ENCODE data around the gene PCBP3. TPM values are rescaled to one million over a fixed set of nuclear protein-coding genes. Genes with fewer than 3 reads are reported as not detected.

PCBP3 gene
- total RNA-seq, 4 donors from 2014 or later: 0.99 to 7.0 (median 2.5) TPM; not detected in 1

DNA sequence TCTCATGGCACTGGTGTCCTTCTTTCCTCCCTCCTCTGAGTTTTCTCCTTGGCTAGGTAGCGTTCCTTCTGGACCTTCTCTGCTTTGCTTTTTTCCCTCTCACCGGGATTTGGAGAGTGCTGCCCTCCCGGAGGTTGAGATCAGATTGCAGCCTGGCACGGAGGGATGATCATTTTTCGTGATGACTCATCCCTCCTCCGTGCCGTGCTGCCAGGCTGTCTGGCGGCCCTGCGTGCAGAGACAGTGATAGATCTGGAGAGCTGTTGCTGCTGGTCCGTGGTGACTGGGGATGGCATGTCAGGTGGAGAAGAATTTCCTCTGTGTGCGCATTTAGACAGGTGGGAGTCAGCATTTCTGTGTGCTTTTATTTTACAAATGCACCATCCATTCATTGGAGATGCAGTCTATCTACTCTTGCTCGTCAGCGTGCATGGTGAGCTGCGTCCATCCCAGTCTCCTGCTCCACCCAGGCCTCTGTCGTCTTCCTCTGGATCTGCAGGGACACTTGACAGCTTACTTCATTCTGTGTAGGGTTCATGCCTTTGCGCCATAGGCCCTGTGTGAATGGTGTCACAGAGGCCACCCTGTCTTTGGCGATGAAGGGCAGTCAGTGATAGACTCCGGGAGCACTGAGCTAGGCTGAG is 104.4 kb downstream of the PCBP3 start:
- 30 to 45% methylated on average over 18 of the region's 18 CpGs for WGBS, 2 donors
- intact Hi-C loops (cut with DNase I; ENCODE audit: low total_unique reads): no loop called here
- DNase-seq (ENCODE audit: low spot score in 2 of 2): peak in 1 of 2 donors; percentile 80

GRCh38 chr21:45748593-45748992 is 105.1 kb downstream of the PCBP3 start:
- no peak overlapping the region for H3K4me3 ChIP-seq (ENCODE audit: low read depth, poor library complexity, severe bottlenecking)
- peak in 1 of 2 donors; percentile 82 for DNase-seq (ENCODE audit: low spot score in 2 of 2)
- TF ChIP-seq CTCF (IDR thresholded peaks at IDR 0.05) (no peak), POLR2A (IDR thresholded peaks at IDR 0.05) (no peak)
- intact Hi-C loops (cut with DNase I; ENCODE audit: low total_unique reads): no loop called here
- WGBS, 2 donors: 67 to 87% methylated on average over 6 to 7 of the region's 7 CpGs

More for the DNA sequence above, 104.4 kb downstream of the PCBP3 start:
- H3K4me3 ChIP-seq (ENCODE audit: low read depth, poor library complexity, severe bottlenecking): no peak overlapping the region
- TF ChIP-seq POLR2A (IDR thresholded peaks at IDR 0.05): no peak
- no peak for TF ChIP-seq CTCF (IDR thresholded peaks at IDR 0.05)

GRCh38 chr21:45749974-45750373 is 106.4 kb downstream of the PCBP3 start:
- WGBS, 2 donors: 84 to 88% methylated on average over 15 of the region's 15 CpGs
- intact Hi-C loops (cut with DNase I; ENCODE audit: low total_unique reads): no loop called here
- H3K4me3 ChIP-seq (ENCODE audit: low read depth, poor library complexity, severe bottlenecking): no peak overlapping the region
- TF ChIP-seq POLR2A (IDR thresholded peaks at IDR 0.05) (no peak), CTCF (IDR thresholded peaks at IDR 0.05) (no peak)
- DNase-seq (ENCODE audit: low spot score in 2 of 2): peak in 1 of 2 donors; percentile 53

- 52 to 53% methylated on average over 5 of the region's 5 CpGs for WGBS, 2 donors
- intact Hi-C loops (cut with DNase I; ENCODE audit: low total_unique reads): no loop called here
- DNase-seq (ENCODE audit: low spot score in 2 of 2): peak in 1 of 2 donors; percentile 39
- no peak overlapping the region for H3K4me3 ChIP-seq (ENCODE audit: low read depth, poor library complexity, severe bottlenecking)
- TF ChIP-seq POLR2A (IDR thresholded peaks at IDR 0.05) (no peak), CTCF (IDR thresholded peaks at IDR 0.05) (no peak)
These were observed 107.4 kb downstream of the PCBP3 start for GRCh38 chr21:45750936-45751335.

DNA sequence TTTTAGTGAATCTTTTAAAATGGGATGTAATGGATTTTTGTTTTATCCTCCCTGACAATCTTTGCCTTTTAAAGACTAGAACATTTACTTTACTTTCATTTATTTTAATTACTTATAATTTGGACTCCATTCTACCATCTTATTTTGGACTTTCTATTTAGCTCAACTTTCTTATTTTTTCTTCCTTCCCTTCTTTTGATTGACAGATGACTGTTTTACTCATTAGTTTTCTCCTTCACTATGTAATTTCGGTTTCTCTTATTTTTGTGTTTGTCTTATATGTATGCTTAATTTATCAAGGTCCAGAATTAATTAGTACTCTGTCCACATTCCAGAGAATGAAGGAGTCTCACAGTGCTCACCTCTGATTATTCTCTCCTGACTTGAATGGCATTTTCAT is 109.9 kb downstream of the PCBP3 start:
- no peak overlapping the region for H3K4me3 ChIP-seq (ENCODE audit: low read depth, poor library complexity, severe bottlenecking)
- WGBS, 2 donors: 85 to 86% methylated on average over 1 of the region's 1 CpG
- no peak for DNase-seq (ENCODE audit: low spot score in 2 of 2)
- intact Hi-C loops (cut with DNase I; ENCODE audit: low total_unique reads): no loop called here
- TF ChIP-seq CTCF (IDR thresholded peaks at IDR 0.05) (no peak), POLR2A (IDR thresholded peaks at IDR 0.05) (no peak)

GRCh38 chr21:45756029-45756428 is 112.5 kb downstream of the PCBP3 start:
- intact Hi-C loops (cut with DNase I; ENCODE audit: low total_unique reads): no loop called here
- no peak for DNase-seq (ENCODE audit: low spot score in 2 of 2)
- no peak overlapping the region for H3K4me3 ChIP-seq (ENCODE audit: low read depth, poor library complexity, severe bottlenecking)
- TF ChIP-seq CTCF (IDR thresholded peaks at IDR 0.05): no peak
- TF ChIP-seq POLR2A (IDR thresholded peaks at IDR 0.05): no peak
- 68 to 93% methylated on average over 1 of the region's 1 CpG for WGBS, 2 donors

Measured in lower leg skin (tissue), 4 donors.